Measurements from ENCODE around the gene TRAF2.

TRAF2 gene

DNA sequence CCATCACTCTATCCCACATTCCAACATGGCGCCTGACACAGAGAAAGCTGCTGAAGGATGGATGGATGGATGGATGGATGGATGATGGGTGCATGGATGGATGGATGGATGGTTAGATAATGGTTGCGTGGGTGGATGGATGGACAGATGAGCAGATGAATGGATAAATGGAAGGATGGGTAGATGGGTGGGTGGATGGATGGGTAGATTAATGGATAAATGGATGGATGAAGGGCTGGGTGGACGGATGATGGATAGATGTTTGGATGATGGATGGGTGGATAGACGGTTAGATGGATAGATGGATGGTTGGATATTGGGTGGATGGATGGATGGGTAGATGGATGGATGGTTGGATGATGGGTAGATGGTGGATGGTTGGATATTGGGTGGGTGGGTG lies 70.3 kb downstream of the TRAF2 start:
- TF ChIP-seq, protein P1, sequence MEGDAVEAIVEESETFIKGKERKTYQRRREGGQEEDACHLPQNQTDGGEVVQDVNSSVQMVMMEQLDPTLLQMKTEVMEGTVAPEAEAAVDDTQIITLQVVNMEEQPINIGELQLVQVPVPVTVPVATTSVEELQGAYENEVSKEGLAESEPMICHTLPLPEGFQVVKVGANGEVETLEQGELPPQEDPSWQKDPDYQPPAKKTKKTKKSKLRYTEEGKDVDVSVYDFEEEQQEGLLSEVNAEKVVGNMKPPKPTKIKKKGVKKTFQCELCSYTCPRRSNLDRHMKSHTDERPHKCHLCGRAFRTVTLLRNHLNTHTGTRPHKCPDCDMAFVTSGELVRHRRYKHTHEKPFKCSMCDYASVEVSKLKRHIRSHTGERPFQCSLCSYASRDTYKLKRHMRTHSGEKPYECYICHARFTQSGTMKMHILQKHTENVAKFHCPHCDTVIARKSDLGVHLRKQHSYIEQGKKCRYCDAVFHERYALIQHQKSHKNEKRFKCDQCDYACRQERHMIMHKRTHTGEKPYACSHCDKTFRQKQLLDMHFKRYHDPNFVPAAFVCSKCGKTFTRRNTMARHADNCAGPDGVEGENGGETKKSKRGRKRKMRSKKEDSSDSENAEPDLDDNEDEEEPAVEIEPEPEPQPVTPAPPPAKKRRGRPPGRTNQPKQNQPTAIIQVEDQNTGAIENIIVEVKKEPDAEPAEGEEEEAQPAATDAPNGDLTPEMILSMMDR (IDR thresholded peaks at IDR 0.05; ENCODE audit: insufficient read depth, missing control alignments) = no peak
- no peak for DNase-seq (ENCODE audit: insufficient read length, low spot score)
- FAIRE-seq = no peak

DNA sequence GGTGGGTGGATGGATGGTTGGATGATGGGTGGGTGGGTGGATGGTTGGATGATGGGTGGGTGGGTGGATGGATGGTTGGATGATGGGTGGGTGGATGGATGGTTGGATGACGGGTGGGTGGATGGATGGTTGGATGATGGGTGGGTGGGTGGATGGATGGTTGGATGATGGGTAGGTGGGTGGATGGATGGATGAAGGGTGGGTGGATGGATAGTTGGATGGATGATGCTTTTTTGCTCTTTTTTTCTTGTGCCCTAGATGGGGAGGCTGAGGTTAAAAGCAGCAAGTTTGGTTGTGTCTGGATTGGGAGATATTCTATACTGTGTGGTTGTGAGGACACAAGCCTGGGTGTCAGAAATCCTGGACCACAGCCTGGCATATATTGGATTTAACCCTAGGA lies 71.1 kb downstream of the TRAF2 start:
- TF ChIP-seq, protein P1 (IDR thresholded peaks at IDR 0.05; ENCODE audit: insufficient read depth, missing control alignments) = no peak
- no peak for FAIRE-seq
- no peak for DNase-seq (ENCODE audit: insufficient read length, low spot score)

DNA sequence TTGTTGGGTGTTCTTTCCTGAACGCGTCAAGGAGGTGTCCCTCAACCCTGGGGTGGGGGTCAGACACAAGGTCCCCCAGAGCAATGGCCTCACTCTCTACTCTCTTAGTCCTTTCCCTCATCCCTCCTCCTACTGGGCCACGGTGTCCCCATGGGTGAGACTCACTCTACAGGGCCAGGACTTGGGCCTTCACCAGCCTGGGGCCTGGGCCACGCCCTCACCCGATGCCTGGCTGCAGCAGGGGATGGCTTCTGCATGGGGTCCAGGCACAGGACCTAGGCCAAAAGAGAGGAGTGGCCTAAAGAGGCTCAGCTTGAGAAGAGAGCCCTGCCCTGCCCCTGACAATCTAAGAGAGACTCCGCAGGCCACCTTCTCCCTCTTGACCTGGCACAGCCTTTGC lies 71.6 kb downstream of the TRAF2 start:
- FAIRE-seq = no peak
- TF ChIP-seq, protein P1 (IDR thresholded peaks at IDR 0.05; ENCODE audit: insufficient read depth, missing control alignments) = no peak

DNA sequence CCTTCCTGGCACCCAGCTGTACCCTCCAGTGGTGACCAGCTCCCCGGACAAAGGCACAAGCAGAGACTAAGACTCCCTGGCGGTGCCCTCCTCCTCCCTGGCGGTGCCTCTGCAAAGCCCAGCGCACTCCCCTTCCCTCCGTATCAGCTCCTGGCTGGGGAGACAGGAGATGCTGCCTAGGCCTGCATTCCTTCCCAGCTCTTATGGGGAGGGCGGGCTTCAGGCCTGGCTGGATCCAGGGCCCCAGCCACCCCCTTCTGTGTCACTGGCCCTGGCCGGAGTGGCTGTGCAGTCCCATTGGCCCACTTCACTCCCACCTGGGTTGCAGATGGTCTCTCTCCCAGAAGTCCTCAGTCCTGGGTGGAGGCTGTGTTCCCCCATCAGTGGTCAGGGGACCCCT lies 72.2 kb downstream of the TRAF2 start:
- no peak for FAIRE-seq
- TF ChIP-seq, protein P1 (IDR thresholded peaks at IDR 0.05; ENCODE audit: insufficient read depth, missing control alignments) = no peak
- no peak for DNase-seq (ENCODE audit: insufficient read length, low spot score)

More for the DNA sequence above, 71.6 kb downstream of the TRAF2 start:
- no peak for DNase-seq (ENCODE audit: insufficient read length, low spot score)

DNA sequence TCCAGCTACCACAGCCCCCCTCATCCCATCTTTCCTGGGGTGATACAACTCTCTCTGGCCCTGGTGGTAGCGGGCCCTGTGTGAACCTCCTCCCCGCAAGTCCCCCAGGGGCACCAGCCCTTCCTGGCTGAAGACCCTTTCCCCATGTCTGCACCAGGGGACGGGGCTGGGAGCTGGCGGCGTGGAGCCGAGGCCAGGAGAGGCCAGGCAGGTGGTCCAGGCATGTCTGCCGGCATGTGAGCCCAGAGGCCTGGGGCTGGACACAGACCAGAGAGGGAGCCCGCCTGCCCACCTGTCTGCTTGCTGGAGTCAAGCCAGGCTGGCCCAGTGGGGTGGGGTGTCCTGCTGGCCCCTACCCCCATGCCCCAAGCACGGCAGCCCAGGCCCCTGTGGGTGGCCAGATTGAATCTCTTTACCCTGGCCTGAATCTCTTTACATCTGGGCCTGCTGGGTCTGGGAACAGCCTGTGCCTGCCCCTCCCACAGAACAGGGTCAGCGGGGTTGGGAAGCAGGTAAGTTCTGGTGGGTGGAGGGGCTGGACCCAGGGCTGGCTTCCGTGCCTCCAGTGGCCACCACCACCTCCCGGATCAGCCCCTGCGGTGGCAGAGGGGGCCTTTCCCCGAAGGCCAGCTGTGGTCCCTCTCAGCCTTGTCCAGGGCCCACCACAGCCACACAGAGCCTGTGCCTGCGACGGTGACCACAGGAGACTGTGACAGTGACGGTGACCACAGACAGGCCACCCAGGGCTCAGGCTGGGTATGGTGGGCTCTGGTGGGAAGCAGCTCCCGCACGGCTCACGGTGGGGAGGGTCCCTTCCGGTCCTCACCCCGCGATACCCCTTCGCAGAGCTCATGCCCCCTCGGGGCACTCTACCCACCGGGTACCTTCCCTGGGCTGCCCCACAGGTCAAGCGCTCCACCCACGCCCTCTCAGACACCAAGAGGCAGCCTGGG lies 72.9 kb downstream of the TRAF2 start:
- DNase-seq (ENCODE audit: insufficient read length, low spot score) (no peak), FAIRE-seq (no peak)
- TF ChIP-seq, protein P1 (IDR thresholded peaks at IDR 0.05; ENCODE audit: insufficient read depth, missing control alignments) = no peak

DNA sequence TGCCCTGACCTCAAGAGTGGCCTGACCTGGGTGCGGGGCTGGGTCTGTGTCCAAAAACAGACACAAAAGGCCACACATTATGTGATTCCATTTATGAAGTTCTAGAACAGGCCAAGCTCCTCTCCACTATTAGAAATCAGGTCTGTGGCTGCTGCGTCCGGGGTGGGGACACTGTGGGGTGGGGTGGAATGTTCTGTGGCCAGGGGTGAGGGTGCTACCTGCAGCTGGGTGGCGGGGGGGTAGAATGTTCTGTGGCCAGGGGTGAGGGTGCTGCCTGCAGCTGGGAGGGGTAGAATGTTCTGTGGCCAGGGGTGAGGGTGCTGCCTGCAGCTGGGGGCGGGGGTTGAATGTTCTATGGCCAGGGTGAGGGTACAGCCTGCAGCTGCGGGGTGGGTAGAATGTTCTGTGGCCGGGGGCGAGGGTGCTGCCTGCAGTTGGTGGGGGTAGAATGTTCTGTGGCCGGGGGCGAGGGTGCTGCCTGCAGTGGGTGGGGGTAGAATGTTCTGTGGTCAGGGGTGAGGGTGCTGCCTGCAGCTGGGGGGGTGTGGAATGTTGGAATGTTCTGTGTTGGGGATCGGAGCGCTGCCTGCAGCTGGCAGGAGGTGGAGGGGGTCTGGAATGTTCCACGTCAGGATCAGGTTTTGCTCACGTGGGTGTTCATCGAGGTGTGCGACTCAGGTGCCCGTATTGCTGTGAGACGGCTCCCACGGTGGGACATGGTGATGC lies 74.1 kb downstream of the TRAF2 start:
- TF ChIP-seq, protein P1 (IDR thresholded peaks at IDR 0.05; ENCODE audit: insufficient read depth, missing control alignments) = no peak
- DNase-seq (ENCODE audit: insufficient read length, low spot score) = no peak
- FAIRE-seq = no peak

DNA sequence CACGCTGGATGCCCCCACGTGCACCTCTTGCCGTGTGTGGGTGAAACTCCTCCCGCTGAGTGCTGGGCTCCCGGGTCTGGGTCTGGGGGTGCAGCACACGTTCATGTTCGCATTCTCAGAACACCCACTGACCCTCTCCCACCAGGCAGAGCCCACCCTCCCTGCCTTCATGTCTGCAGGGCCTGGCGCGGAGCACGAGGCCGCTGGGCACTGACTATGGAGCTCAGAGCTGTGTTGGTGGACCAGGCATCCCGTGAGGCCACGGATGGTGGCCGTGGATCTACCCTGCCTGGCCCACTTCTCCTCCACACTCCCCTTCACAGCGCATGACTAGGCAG lies 74.6 kb downstream of the TRAF2 start:
- TF ChIP-seq, protein P1 (IDR thresholded peaks at IDR 0.05; ENCODE audit: insufficient read depth, missing control alignments) = no peak
- FAIRE-seq (no peak), DNase-seq (ENCODE audit: insufficient read length, low spot score) (no peak)
